KMS-11 (cell line): ENCODE data around the gene SMG6.

Experiments
- H2AFZ ChIP-seq: fragments of 200-600 bp; sonication (generic); 2 replicates; pipeline ENCODE4 v1.6.1; 2016; ENCODE audit warnings: antibody characterized with exemption, mixed run types, low read depth
- H3K27ac ChIP-seq: fragments of 200-600 bp; sonication (generic); 2 replicates; pipeline ENCODE4 v1.6.1; 2016; ENCODE audit warnings: mild to moderate bottlenecking, mixed run types
- H3K27me3 ChIP-seq: fragments of 200-600 bp; sonication (generic); 2 replicates; pipeline ENCODE4 v1.6.1; 2017; ENCODE audit warnings: mild to moderate bottlenecking, low read depth, mixed run types, moderate library complexity; ENCODE audit not compliant: insufficient read depth
- H3K36me3 ChIP-seq: fragments of 200-600 bp; sonication (generic); 2 replicates; pipeline ENCODE4 v1.6.1; 2017; ENCODE audit warnings: mild to moderate bottlenecking, mixed run types; ENCODE audit not compliant: insufficient read depth
- H3K4me1 ChIP-seq: fragments of 200-600 bp; sonication (generic); 2 replicates; pipeline ENCODE4 v1.6.1; 2016; ENCODE audit warnings: mild to moderate bottlenecking, low read depth, mixed run types; ENCODE audit not compliant: poor library complexity, severe bottlenecking
- H3K4me2 ChIP-seq: fragments of 200-600 bp; sonication (generic); 2 replicates; pipeline ENCODE4 v1.7.0; 2016; ENCODE audit warnings: mild to moderate bottlenecking, mixed run types
- H3K4me3 ChIP-seq: fragments of 200-600 bp; sonication (generic); IDR thresholded peaks from 2 replicates; pipeline ENCODE4 v1.6.1; 2017; ENCODE audit warnings: low read depth, low read length, mixed read lengths; ENCODE audit not compliant: insufficient read depth
- H3K79me2 ChIP-seq: fragments of 200-600 bp; sonication (generic); 2 replicates; pipeline ENCODE4 v1.6.1; 2016; ENCODE audit warnings: low read depth, mixed run types; ENCODE audit not compliant: insufficient read depth
- H3K9ac ChIP-seq: fragments of 200-600 bp; sonication (generic); 2 replicates; pipeline ENCODE4 v1.6.1; 2016; ENCODE audit warnings: mild to moderate bottlenecking, mixed run types
- H4K20me1 ChIP-seq: fragments of 200-600 bp; sonication (generic); 2 replicates; pipeline ENCODE4 v1.6.1; 2016; ENCODE audit warnings: mild to moderate bottlenecking, mixed run types; ENCODE audit not compliant: insufficient read depth
- CTCF ChIP-seq: fragments of 200-600 bp; sonication (generic); conservative IDR thresholded peaks from 2 replicates; pipeline ENCODE4 v1.6.1; 2017; ENCODE audit warnings: low read depth, mild to moderate bottlenecking, antibody characterized with exemption, low read length, moderate library complexity, mixed read lengths

The SMG6 gene

GRCh38 chr17:2062571-2063183 is 240.9 kb downstream of the SMG6 start:
- Histone ChIP-seq H3K9ac (no peak overlapping the region), H3K4me3 (no peak overlapping the region), H3K27ac (no peak overlapping the region), H3K27me3 (no peaks in the 10 kb centered on the region), H2AFZ (no peak overlapping the region), H3K36me3 (no peaks in the 10 kb centered on the region), H3K79me2 (no peaks in the 10 kb centered on the region), H4K20me1 (no peaks in the 10 kb centered on the region), H3K4me1 (no peaks in the 10 kb centered on the region), H3K4me2 (no peak overlapping the region)
- TF ChIP-seq CTCF = no peak

- Histone ChIP-seq H3K4me3 (no peak overlapping the region), H4K20me1 (no peaks in the 10 kb centered on the region), H3K4me1 (no peaks in the 10 kb centered on the region), H3K4me2 (no peak overlapping the region), H3K36me3 (no peaks in the 10 kb centered on the region), H2AFZ (no peak overlapping the region), H3K9ac (no peak overlapping the region), H3K79me2 (no peaks in the 10 kb centered on the region), H3K27ac (no peak overlapping the region), H3K27me3 (no peaks in the 10 kb centered on the region)
- no peak for TF ChIP-seq CTCF
These were observed 242.1 kb downstream of the SMG6 start for GRCh38 chr17:2061441-2061958.

- no peak overlapping the region for H3K4me3 ChIP-seq
- no peaks in the 10 kb centered on the region for H3K4me1 ChIP-seq
- no peak for TF ChIP-seq CTCF
- H3K36me3 ChIP-seq = no peaks in the 10 kb centered on the region
- H3K27me3 ChIP-seq = no peaks in the 10 kb centered on the region
- H4K20me1 ChIP-seq = no peaks in the 10 kb centered on the region
- no peaks in the 10 kb centered on the region for H3K79me2 ChIP-seq
- H3K27ac ChIP-seq = no peak overlapping the region
- no peak overlapping the region for H2AFZ ChIP-seq
- no peak overlapping the region for H3K9ac ChIP-seq
- H3K4me2 ChIP-seq = no peak overlapping the region
These were observed 242.7 kb downstream of the SMG6 start for GRCh38 chr17:2060681-2061440.

- no peaks in the 10 kb centered on the region for H3K36me3 ChIP-seq
- TF ChIP-seq CTCF = no peak
- H3K4me3 ChIP-seq = no peak overlapping the region
- no peak overlapping the region for H2AFZ ChIP-seq
- H3K4me2 ChIP-seq = no peak overlapping the region
- no peaks in the 10 kb centered on the region for H3K4me1 ChIP-seq
- H4K20me1 ChIP-seq = no peaks in the 10 kb centered on the region
- H3K79me2 ChIP-seq = no peaks in the 10 kb centered on the region
- H3K9ac ChIP-seq = no peak overlapping the region
- H3K27ac ChIP-seq = no peak overlapping the region
- H3K27me3 ChIP-seq = no peaks in the 10 kb centered on the region
These were observed 243.3 kb downstream of the SMG6 start for GRCh38 chr17:2060385-2060658.
